HG03097 (cell line): ENCODE measurements around the gene TMSB10.
A peak's percentile ranks its signal among the peaks of the same experiment; 100 is the strongest.
"Not testable (repeated sequence)": the region's sequence is repeated elsewhere in the genome, so short reads cannot be mapped to it uniquely, and the experiment has no call there.

Source experiments
- ATAC-seq: cut with Tn5 transposase; IDR thresholded peaks from one replicate; pipeline ENCODE4 v1.9.1; 2021; ENCODE audit not compliant: unreplicated experiment, low FRiP score

Gene TMSB10

GRCh38 chr2:84905181-84906107 is at the start of gene TMSB10:
TSS of gene TMSB10 (plus strand) at chr2:84905656.
- peak; percentile 65 for ATAC-seq

GRCh38 chr2:84855731-84856130 is 49.7 kb upstream of the TMSB10 start:
- no peak for ATAC-seq

GRCh38 chr2:84856787-84857186 is 48.7 kb upstream of the TMSB10 start:
- ATAC-seq: no peak

GRCh38 chr2:84857566-84857965 is 47.9 kb upstream of the TMSB10 start:
- ATAC-seq: no peak

- ATAC-seq: no peak
These were observed 47.3 kb upstream of the TMSB10 start for GRCh38 chr2:84858123-84858522.

- ATAC-seq: no peak
These were observed 46.5 kb upstream of the TMSB10 start for GRCh38 chr2:84858937-84859336.

GRCh38 chr2:84861539-84861938 is 43.9 kb upstream of the TMSB10 start:
- ATAC-seq: no peak

- no peak for ATAC-seq
These were observed 43.5 kb upstream of the TMSB10 start for GRCh38 chr2:84862006-84862405.

GRCh38 chr2:84865181-84865783 is 40.2 kb upstream of the TMSB10 start:
- ATAC-seq: no peak

GRCh38 chr2:84866122-84866521 is 39.3 kb upstream of the TMSB10 start:
- ATAC-seq: no peak

- ATAC-seq: not testable (repeated sequence)
These were observed 37.1 kb upstream of the TMSB10 start for GRCh38 chr2:84868327-84868726.

GRCh38 chr2:84870306-84870705 is 35.1 kb upstream of the TMSB10 start:
- no peak for ATAC-seq

GRCh38 chr2:84872691-84873090 is 32.8 kb upstream of the TMSB10 start:
- ATAC-seq: not testable (repeated sequence)

- ATAC-seq: no peak
These were observed 32.1 kb upstream of the TMSB10 start for GRCh38 chr2:84873350-84873749.

GRCh38 chr2:84874381-84875212 is 30.9 kb upstream of the TMSB10 start:
- no peak for ATAC-seq

GRCh38 chr2:84875213-84875560 is 30.3 kb upstream of the TMSB10 start:
- ATAC-seq: no peak

- ATAC-seq: not testable (repeated sequence)
These were observed 29.8 kb upstream of the TMSB10 start for GRCh38 chr2:84875619-84876018.

GRCh38 chr2:84876369-84876768 is 29.1 kb upstream of the TMSB10 start:
- ATAC-seq: no peak

GRCh38 chr2:84878459-84878858 is 27.0 kb upstream of the TMSB10 start:
- no peak for ATAC-seq

- no peak for ATAC-seq
These were observed 26.4 kb upstream of the TMSB10 start for GRCh38 chr2:84878896-84879583.
